ENCODE measurements around the gene CRYL1.

CRYL1 gene

DNA sequence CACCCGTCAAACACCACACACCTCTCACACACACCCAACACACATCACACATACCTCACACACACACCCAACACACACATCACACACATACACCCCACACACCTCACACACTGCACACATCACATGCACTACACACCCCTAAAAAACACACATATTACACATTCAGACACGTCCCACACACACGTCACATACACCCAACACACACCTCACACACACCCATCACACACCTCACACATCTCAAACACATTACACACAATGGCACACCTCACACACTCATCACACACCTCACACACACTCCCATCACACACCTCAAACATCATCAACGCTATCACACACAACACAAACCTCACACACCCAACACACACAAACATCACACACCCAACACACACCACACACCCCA, 133.1 kb downstream of the CRYL1 start:
- Mint-ChIP-seq H3K27me3 (ENCODE audit: low read depth, poor library complexity) (peaks cover 5% of the 10 kb centered on the region), H3K9me3 (peaks cover 7% of the 10 kb centered on the region), H3K4me1 (no peaks in the 10 kb centered on the region), H3K36me3 (ENCODE audit: low read depth) (no peaks in the 10 kb centered on the region), H3K4me3 (no peak overlapping the region), H3K27ac (no peak overlapping the region)
- no peak for DNase-seq
- TF ChIP-seq, protein P1, sequence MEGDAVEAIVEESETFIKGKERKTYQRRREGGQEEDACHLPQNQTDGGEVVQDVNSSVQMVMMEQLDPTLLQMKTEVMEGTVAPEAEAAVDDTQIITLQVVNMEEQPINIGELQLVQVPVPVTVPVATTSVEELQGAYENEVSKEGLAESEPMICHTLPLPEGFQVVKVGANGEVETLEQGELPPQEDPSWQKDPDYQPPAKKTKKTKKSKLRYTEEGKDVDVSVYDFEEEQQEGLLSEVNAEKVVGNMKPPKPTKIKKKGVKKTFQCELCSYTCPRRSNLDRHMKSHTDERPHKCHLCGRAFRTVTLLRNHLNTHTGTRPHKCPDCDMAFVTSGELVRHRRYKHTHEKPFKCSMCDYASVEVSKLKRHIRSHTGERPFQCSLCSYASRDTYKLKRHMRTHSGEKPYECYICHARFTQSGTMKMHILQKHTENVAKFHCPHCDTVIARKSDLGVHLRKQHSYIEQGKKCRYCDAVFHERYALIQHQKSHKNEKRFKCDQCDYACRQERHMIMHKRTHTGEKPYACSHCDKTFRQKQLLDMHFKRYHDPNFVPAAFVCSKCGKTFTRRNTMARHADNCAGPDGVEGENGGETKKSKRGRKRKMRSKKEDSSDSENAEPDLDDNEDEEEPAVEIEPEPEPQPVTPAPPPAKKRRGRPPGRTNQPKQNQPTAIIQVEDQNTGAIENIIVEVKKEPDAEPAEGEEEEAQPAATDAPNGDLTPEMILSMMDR (IDR thresholded peaks at IDR 0.05), result no peak

DNA sequence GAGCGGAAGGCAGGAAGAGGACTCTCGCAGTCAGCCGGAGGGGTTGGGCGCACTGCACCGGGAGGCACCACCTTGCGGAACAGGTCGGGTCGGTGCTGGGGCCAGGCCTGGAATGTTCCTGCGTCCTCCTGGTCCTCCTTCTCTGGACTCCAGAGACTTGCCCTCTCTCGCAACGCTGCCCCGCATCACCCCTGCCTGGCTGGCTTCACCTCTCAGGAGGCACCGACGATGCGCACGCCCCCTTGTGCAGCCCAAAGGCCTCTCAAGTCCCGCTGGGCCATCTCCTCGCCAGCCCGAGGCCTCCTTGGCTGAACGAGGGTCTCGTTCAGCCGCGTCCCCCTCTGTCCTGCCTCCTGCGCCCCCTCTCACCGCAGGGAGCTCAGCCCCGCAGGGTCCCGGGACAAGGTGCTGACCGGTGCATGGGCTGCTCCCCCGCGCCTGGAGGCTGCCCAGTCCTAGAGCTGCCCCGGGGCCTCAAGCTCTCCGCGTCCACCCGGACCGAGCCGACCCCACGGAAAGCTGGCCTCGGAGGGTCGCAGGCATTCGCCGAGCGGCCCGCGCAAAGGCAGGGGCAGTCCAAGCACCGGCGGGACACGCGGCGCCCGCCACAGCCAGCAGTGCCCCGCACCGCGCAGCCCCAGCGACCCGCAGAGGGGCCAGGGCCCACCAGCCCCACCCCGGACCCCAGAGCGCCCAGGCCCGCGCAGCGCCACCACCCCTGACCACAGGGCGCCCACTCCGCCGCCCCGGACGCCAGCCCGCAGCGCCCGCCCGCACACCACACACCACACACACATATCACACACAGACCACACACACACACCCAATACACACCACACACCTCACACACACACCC, 133.8 kb downstream of the CRYL1 start:
- DNase-seq, result peak; percentile 14
- TF ChIP-seq, protein P1 (IDR thresholded peaks at IDR 0.05), result no peak
- H3K9me3 Mint-ChIP-seq, result peaks cover 14% of the 10 kb centered on the region
- H3K36me3 Mint-ChIP-seq (ENCODE audit: low read depth), result no peaks in the 10 kb centered on the region
- H3K4me1 Mint-ChIP-seq, result no peaks in the 10 kb centered on the region
- H3K27me3 Mint-ChIP-seq (ENCODE audit: low read depth, poor library complexity), result peaks cover 5% of the 10 kb centered on the region
- H3K4me3 Mint-ChIP-seq, result no peak overlapping the region
- H3K27ac Mint-ChIP-seq, result no peak overlapping the region

DNA sequence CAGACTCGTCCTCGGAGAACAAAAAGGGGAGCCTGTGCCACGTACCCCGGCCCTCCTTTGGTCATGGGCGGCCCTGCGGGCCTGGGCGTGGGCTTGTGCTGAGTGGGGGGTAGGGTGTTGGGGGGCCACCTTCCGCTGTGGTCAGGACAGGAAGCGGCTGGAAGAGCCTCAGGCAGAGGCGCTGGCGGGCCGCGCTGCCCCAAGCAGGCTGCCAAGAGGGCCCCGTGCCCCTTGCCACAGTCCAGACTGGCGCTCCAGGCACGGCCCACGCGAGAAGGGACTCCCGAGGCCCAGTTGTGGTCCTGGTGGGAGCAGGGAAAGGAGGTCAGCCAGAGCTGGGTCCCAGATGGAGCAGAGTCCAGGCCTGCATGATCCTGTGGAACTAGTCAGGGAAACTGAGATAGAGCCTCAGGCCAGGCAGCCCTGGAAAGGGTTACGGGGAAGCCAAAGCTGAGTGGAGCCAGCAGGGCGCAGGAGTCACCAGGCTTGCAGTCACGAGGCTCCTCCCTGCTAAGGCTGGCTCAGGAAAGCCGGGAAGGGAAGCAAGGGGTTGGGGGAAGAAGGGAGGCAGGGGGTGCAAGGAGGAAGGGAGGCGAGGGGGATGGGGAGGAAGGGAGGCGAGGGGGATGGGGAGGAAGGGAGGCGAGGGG, 135.0 kb downstream of the CRYL1 start:
- TF ChIP-seq, protein P1 (IDR thresholded peaks at IDR 0.05), result no peak
- H3K4me3 Mint-ChIP-seq, result no peak overlapping the region
- DNase-seq, result no peak

GRCh38 chr13:20389696-20390525, 135.7 kb downstream of the CRYL1 start:
- Mint-ChIP-seq H3K4me1 (no peaks in the 10 kb centered on the region), H3K36me3 (ENCODE audit: low read depth) (no peaks in the 10 kb centered on the region), H3K4me3 (no peak overlapping the region), H3K27me3 (ENCODE audit: low read depth, poor library complexity) (peaks cover 5% of the 10 kb centered on the region), H3K27ac (peak overlapping the region; percentile 6), H3K9me3 (peaks cover 15% of the 10 kb centered on the region)
- DNase-seq, result no peak
- TF ChIP-seq, protein P1 (IDR thresholded peaks at IDR 0.05), result no peak

More for the DNA sequence above, 135.0 kb downstream of the CRYL1 start:
- Mint-ChIP-seq H3K27me3 (ENCODE audit: low read depth, poor library complexity) (peaks cover 5% of the 10 kb centered on the region), H3K27ac (peak overlapping the region; percentile 6), H3K36me3 (ENCODE audit: low read depth) (no peaks in the 10 kb centered on the region), H3K9me3 (peaks cover 15% of the 10 kb centered on the region), H3K4me1 (no peaks in the 10 kb centered on the region)

- Mint-ChIP-seq H3K4me3 (no peak overlapping the region), H3K9me3 (peaks cover 15% of the 10 kb centered on the region), H3K27ac (no peak overlapping the region), H3K36me3 (ENCODE audit: low read depth) (no peaks in the 10 kb centered on the region), H3K4me1 (no peaks in the 10 kb centered on the region), H3K27me3 (ENCODE audit: low read depth, poor library complexity) (peaks cover 9% of the 10 kb centered on the region)
- no peak for DNase-seq
- TF ChIP-seq, protein P1 (IDR thresholded peaks at IDR 0.05), result no peak
Observed at GRCh38 chr13:20388184-20388583, 137.5 kb downstream of the CRYL1 start.
